Osteocyte (in vitro differentiated cells): ENCODE measurements around the gene PANX3. TPM values are rescaled to one million over a fixed set of nuclear protein-coding genes. Genes with fewer than 3 reads are reported as not detected.

Experiments used
- DNase-seq: peaks from one replicate; pipeline ENCODE4 v3.0.0; 2021; ENCODE audit warnings: mixed read lengths; ENCODE audit not compliant: unreplicated experiment; ENCODE audit errors: extremely low spot score
- H3K27ac Mint-ChIP-seq: one replicate; pipeline ENCODE4 v1.8.0; 2021; ENCODE audit warnings: mild to moderate bottlenecking, mixed read lengths; ENCODE audit not compliant: unreplicated experiment
- H3K27me3 Mint-ChIP-seq: one replicate; pipeline ENCODE4 v1.8.0; 2021; ENCODE audit warnings: mixed read lengths; ENCODE audit not compliant: unreplicated experiment
- H3K36me3 Mint-ChIP-seq: one replicate; pipeline ENCODE4 v1.8.0; 2021; ENCODE audit warnings: mixed read lengths; ENCODE audit not compliant: unreplicated experiment
- H3K4me1 Mint-ChIP-seq: one replicate; pipeline ENCODE4 v1.8.0; 2021; ENCODE audit warnings: mixed read lengths; ENCODE audit not compliant: unreplicated experiment
- H3K4me3 Mint-ChIP-seq: one replicate; pipeline ENCODE4 v1.8.0; 2021; ENCODE audit warnings: mild to moderate bottlenecking, moderate library complexity, mixed read lengths; ENCODE audit not compliant: unreplicated experiment
- H3K9me3 Mint-ChIP-seq: one replicate; pipeline ENCODE4 v1.8.0; 2021; ENCODE audit warnings: mixed read lengths; ENCODE audit not compliant: unreplicated experiment
- total RNA-seq: library from RNA; stranded (reverse); gene quantifications from 2 replicates; pipeline ENCODE4 v1.2.1, GENCODE V29; 2021
- TF ChIP-seq, protein P1 (sequence below): fragments of 200-600 bp; sonication (generic); IDR thresholded peaks from 2 replicates; pipeline ENCODE4 v1.5.0; 2021; ENCODE audit warnings: antibody characterized with exemption, mild to moderate bottlenecking, moderate library complexity

PANX3 gene
- total RNA-seq, 1 donor from 2014 or later = not detected

DNA sequence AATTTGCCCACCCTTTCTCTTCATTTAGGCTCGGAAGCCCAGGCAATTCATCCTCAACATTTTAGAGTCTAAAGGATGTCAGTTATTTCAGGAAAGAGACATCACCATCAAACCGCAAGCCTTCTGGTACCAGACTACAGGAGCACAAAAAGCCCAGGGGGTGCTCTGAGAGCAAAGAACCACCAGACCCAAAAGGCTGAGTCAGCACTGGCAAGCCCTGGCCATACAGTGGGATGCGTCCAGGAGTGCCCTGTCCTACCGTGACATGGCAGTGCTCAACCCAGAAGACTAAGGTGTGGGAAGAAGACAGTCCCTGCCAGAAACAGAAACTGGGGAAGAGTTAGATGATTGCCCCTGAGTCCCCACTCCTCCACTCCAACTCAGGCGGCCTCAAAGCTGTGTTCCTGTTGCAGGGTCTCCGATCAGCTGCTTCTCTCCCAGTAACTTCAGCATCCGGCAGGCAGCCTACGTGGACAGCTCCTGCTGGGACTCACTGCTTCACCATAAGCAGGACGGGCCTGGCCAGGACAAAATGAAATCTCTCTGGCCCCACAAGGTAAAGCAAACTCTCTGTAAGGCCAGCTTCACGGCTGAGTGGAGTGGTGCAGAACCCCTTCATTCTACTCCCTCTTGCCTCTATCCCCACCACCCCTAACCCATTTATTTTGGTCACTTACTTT, 1.5 kb downstream of the PANX3 start:
- Mint-ChIP-seq H3K4me3 (no peak overlapping the region), H3K27me3 (peaks cover 37% of the 10 kb centered on the region), H3K36me3 (no peaks in the 10 kb centered on the region), H3K9me3 (no peaks in the 10 kb centered on the region), H3K27ac (no peak overlapping the region), H3K4me1 (no peaks in the 10 kb centered on the region)
- TF ChIP-seq, protein P1, sequence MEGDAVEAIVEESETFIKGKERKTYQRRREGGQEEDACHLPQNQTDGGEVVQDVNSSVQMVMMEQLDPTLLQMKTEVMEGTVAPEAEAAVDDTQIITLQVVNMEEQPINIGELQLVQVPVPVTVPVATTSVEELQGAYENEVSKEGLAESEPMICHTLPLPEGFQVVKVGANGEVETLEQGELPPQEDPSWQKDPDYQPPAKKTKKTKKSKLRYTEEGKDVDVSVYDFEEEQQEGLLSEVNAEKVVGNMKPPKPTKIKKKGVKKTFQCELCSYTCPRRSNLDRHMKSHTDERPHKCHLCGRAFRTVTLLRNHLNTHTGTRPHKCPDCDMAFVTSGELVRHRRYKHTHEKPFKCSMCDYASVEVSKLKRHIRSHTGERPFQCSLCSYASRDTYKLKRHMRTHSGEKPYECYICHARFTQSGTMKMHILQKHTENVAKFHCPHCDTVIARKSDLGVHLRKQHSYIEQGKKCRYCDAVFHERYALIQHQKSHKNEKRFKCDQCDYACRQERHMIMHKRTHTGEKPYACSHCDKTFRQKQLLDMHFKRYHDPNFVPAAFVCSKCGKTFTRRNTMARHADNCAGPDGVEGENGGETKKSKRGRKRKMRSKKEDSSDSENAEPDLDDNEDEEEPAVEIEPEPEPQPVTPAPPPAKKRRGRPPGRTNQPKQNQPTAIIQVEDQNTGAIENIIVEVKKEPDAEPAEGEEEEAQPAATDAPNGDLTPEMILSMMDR = no peak
- DNase-seq = no peak

DNA sequence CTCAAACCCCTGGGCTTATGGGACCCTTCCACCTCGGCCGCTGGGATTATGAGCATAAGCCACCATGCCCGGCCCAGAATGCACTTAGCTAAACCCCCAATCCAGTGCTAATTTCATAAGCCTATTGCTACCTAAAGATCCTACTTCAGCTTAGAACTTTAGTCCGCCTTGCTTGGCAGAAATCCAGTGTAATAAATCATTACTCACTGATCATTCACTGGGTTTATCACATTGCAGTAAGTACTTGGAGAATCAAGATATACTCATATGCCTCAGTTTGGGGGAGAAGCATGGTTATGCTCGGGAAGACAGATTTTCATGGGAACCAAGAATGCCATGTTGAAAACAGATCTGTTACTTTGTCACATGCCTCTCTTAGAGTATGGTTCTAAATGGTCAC, 7.6 kb downstream of the PANX3 start:
- Mint-ChIP-seq H3K4me3 (no peak overlapping the region), H3K36me3 (no peaks in the 10 kb centered on the region), H3K4me1 (peaks cover 12% of the 10 kb centered on the region), H3K9me3 (no peaks in the 10 kb centered on the region), H3K27me3 (peaks cover 42% of the 10 kb centered on the region), H3K27ac (no peak overlapping the region)
- TF ChIP-seq, protein P1 = no peak
- DNase-seq = no peak

DNA sequence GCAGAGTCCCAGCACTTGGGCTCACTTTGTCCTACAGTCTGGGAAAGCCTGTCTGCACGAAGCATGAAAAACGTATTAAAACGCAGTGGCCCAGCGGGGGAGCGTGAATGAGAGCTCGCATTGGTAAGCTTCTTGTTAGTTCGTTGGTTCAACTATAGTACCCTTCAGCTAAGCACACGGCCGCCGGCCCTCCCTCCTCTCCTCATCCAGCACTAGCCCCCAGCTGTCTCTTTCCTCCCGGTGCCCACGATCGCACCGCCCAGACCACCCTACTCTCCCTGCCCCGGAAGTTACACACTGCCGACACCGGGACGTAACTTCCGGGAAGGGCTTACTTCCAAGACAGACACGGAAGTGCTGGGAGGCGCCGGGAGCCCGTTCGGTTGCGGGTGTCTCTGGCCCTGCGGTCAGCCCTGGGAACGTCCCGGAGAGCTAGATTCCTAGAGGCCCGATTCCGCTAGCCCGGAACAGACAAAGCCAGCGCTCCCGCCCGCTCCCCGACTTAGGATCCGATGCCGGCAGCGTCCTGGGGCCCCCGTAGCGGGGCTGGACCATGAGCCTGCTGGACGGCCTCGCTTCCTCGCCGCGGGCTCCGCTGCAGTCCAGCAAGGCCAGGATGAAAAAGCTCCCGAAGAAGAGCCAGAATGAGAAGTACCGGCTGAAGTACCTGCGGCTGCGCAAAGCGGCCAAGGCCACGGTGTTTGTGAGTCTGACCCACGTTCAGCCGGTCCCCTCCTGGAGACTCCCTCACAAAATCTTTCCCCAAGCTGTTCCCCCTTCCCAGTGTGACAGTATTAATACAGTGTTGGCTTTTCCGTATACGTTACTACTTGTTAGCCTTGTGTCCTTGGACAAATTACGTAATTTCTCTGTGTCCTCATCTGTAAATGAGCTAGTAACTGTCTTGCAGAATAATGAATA, 11.6 kb downstream of the PANX3 start, which contains the start of gene TBRG1:
TSS of gene TBRG1 (plus strand) at position 334 of the 921 bp plus-strand sequence. CDS start at position 554, 220 bp downstream.
- peak within 1 kb of the TSS; percentile 97 for H3K27ac Mint-ChIP-seq
- H3K27me3 Mint-ChIP-seq = peaks cover 32% of the 10 kb centered on the region
- peak; percentile 93 for DNase-seq
- peaks cover 17% of the 10 kb centered on the region for H3K4me1 Mint-ChIP-seq
- no peaks in the 10 kb centered on the region for H3K9me3 Mint-ChIP-seq
- peak within 1 kb of the TSS; percentile 95 for H3K4me3 Mint-ChIP-seq
- TF ChIP-seq, protein P1 = no peak
- peaks cover 8% of the 10 kb centered on the region for H3K36me3 Mint-ChIP-seq

DNA sequence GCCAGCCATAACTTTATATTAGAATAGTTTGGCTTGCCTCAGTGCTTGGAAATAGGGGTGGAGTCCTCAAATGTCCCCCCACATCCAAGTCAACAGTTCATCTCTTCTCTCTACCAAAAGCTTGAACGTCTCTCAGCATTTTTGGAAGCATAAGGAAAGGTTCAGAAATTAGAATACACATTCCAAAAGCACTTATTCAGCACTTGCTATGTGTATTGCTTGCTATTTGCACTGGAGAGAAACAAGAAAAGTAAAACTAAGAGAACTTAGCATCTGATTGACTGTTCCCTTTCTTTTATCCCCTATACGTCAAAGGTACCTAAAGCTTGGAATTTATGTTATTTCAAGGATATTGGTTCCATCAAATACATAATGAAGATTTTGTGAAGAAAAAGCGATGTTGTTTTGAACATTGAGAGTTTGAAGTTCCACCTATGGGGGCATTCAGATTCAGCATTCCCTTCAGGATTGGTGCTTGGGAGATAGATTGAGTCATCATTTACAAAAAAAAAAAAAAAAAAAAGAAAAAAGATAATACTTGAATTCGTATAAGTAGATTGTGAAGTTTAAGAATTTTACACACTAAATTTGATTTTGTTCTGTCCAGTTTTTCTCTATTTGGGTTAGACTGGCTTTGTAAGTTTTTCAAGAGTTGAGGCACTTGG, 12.8 kb downstream of the PANX3 start:
- TF ChIP-seq, protein P1 = no peak
- Mint-ChIP-seq H3K4me3 (peak overlapping the region; percentile 95), H3K27ac (peak overlapping the region; percentile 97), H3K36me3 (peaks cover 16% of the 10 kb centered on the region), H3K9me3 (no peaks in the 10 kb centered on the region), H3K27me3 (peaks cover 22% of the 10 kb centered on the region), H3K4me1 (peaks cover 17% of the 10 kb centered on the region)
- no peak for DNase-seq
